Measurements from ENCODE around the gene AP1G1.

AP1G1 gene

DNA sequence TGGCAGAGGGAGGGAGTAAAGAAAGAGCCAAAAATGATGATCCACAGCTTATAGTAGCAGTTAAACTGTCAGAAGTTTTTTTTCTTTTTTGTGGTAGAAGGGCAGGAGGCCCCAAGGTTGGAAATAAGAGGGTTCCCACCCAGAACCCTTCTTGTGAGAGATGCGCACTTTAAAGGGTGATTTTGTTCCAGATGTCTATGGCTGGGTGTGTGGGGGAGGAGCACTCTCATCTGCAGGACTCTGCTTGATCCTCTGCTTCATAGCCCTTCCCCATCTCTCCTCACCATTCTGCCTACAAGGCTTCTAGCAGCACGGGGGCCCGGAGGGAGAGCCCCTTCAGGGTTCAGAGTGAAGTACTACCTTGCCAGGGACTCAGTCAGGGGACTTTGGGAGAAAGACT, 43.5 kb upstream of the AP1G1 start:
- peaks cover 30% of the 10 kb centered on the region for H3K36me3 ChIP-seq (replicated peaks)
- in situ Hi-C loops (cut with HindIII; ENCODE audit: low pct_ligation_motif_present, low sequenced_read_pairs), result no loop called here

DNA sequence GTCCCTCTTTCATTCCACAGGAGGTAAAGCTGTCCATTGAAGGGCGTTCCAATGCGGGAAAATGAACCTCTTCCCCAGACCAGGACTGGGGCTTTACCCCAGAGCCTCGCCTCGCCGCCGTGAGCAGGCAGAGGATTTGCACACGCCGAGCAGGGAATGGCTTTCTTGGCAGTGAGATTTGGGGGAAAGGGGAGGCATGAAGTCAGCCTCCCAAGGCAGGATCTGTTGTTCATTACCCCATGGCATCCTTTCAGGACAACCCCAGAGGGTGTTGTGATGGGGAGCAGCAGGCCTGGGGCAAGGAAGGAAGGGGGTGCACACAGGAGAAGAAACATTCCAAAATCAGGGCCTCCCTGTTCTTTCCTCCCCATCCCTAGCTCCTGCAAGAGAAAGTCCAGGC, 43.1 kb upstream of the AP1G1 start:
- Histone ChIP-seq H3K36me3 (replicated peaks) (peaks cover 30% of the 10 kb centered on the region), H3K4me3 (ENCODE audit: low read depth, low read length) (no peak overlapping the region), H3K27ac (no peak overlapping the region), H3K27me3 (replicated peaks) (no peaks in the 10 kb centered on the region)
- DNase-seq, result no peak
- TF ChIP-seq, protein P1, sequence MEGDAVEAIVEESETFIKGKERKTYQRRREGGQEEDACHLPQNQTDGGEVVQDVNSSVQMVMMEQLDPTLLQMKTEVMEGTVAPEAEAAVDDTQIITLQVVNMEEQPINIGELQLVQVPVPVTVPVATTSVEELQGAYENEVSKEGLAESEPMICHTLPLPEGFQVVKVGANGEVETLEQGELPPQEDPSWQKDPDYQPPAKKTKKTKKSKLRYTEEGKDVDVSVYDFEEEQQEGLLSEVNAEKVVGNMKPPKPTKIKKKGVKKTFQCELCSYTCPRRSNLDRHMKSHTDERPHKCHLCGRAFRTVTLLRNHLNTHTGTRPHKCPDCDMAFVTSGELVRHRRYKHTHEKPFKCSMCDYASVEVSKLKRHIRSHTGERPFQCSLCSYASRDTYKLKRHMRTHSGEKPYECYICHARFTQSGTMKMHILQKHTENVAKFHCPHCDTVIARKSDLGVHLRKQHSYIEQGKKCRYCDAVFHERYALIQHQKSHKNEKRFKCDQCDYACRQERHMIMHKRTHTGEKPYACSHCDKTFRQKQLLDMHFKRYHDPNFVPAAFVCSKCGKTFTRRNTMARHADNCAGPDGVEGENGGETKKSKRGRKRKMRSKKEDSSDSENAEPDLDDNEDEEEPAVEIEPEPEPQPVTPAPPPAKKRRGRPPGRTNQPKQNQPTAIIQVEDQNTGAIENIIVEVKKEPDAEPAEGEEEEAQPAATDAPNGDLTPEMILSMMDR (IDR thresholded peaks at IDR 0.05; ENCODE audit: low read depth, low read length, missing control alignments), result no peak
- in situ Hi-C loops (cut with HindIII; ENCODE audit: low pct_ligation_motif_present, low sequenced_read_pairs), result no loop called here

More for the DNA sequence above, 43.5 kb upstream of the AP1G1 start:
- Histone ChIP-seq H3K4me3 (ENCODE audit: low read depth, low read length) (no peak overlapping the region), H3K27me3 (replicated peaks) (no peaks in the 10 kb centered on the region), H3K27ac (no peak overlapping the region)
- TF ChIP-seq, protein P1 (IDR thresholded peaks at IDR 0.05; ENCODE audit: low read depth, low read length, missing control alignments), result no peak
- no peak for DNase-seq

DNA sequence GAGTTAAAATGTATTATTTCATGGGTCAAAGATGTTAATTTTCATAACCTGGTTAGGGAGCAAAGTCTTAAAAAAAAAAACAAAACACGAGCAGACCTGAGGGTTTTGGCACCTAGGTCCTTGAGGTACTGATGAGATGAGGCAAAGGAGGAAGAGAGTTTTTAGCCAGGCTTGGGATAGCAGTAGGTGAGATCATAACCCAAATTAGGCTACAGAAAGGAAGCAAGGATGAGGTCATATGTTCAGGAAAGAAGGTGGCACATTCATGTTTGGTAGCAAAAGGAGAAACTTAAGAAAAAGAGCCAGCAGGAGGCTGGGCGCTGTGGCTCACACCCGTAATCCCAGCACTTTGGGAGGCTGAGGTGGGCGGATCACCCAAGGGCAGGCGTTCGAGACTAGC, 40.0 kb upstream of the AP1G1 start:
- DNase-seq, result no peak
- Histone ChIP-seq H3K27me3 (replicated peaks) (no peaks in the 10 kb centered on the region), H3K27ac (no peak overlapping the region), H3K4me3 (ENCODE audit: low read depth, low read length) (no peak overlapping the region), H3K36me3 (replicated peaks) (peaks cover 24% of the 10 kb centered on the region)
- TF ChIP-seq, protein P1 (IDR thresholded peaks at IDR 0.05; ENCODE audit: low read depth, low read length, missing control alignments), result no peak
- in situ Hi-C loops (cut with HindIII; ENCODE audit: low pct_ligation_motif_present, low sequenced_read_pairs), result no loop called here

DNA sequence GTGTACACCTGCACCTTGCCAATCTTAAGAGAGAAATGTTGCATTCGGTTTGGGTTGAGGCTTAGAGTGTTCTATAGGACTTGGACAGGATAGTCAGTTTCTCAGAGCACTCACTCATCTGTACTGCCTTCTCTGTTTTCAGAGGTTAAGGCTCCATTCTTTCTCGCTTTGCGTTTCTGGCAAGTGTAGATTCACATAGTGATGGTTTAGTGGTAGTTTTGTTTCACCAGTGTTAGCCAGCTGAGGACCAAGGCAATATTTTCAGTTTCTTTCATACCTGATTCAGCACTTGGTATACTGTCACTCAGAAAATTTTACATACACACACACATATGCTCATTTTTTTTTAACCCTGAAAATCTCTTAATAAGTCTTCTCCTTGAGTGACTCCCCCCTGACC, 38.5 kb upstream of the AP1G1 start:
- Histone ChIP-seq H3K4me3 (ENCODE audit: low read depth, low read length) (peak overlapping the region; percentile 99), H3K36me3 (replicated peaks) (peaks cover 24% of the 10 kb centered on the region), H3K27me3 (replicated peaks) (no peaks in the 10 kb centered on the region), H3K27ac (no peak overlapping the region)
- no peak for DNase-seq
- TF ChIP-seq, protein P1 (IDR thresholded peaks at IDR 0.05; ENCODE audit: low read depth, low read length, missing control alignments), result no peak
- in situ Hi-C loops (cut with HindIII; ENCODE audit: low pct_ligation_motif_present, low sequenced_read_pairs), result no loop called here

DNA sequence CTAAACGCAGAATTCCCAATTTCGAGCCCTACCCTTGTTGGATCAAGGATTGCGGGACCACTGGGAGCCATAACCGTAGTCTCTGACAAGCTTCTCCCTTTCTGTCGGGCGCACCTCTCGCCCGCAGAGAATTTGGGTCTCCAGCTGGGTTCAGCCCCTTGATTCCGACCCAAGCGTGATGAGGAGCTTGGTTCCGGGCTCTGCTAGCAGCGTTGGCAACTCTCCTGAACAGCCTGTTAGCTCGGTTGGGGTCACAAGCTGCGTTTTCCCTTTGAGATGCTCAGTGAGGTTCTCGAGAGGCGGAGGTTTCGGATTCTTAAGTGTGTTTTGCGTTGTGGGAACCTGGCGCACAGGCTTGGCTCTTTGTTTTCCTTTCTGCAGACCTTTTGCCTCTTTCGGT, 37.8 kb upstream of the AP1G1 start:
- in situ Hi-C loops (cut with HindIII; ENCODE audit: low pct_ligation_motif_present, low sequenced_read_pairs), result no loop called here
- TF ChIP-seq, protein P1 (IDR thresholded peaks at IDR 0.05; ENCODE audit: low read depth, low read length, missing control alignments), result no peak
- peak overlapping the region; percentile 99 for H3K4me3 ChIP-seq (ENCODE audit: low read depth, low read length)
- H3K27me3 ChIP-seq (replicated peaks), result no peaks in the 10 kb centered on the region
- DNase-seq, result peak; percentile 2
- H3K36me3 ChIP-seq (replicated peaks), result peaks cover 24% of the 10 kb centered on the region
- peak overlapping the region; percentile 94 for H3K27ac ChIP-seq

Measured in brain microvascular endothelial cell (primary cell).